Effector CD4-positive, alpha-beta T cell (primary cell): ENCODE data around the gene HHIPL1. TPM values are rescaled to one million over a fixed set of nuclear protein-coding genes. Genes with fewer than 3 reads are reported as not detected.

Source experiments
- DNase-seq: peaks from one replicate; pipeline ENCODE4 v3.0.0-alpha.2; 2020
- total RNA-seq: gene quantifications from one replicate; lab custom pipeline; 2026; lab: John Stamatoyannopoulos, UW

HHIPL1 gene
- not detected for total RNA-seq

DNA sequence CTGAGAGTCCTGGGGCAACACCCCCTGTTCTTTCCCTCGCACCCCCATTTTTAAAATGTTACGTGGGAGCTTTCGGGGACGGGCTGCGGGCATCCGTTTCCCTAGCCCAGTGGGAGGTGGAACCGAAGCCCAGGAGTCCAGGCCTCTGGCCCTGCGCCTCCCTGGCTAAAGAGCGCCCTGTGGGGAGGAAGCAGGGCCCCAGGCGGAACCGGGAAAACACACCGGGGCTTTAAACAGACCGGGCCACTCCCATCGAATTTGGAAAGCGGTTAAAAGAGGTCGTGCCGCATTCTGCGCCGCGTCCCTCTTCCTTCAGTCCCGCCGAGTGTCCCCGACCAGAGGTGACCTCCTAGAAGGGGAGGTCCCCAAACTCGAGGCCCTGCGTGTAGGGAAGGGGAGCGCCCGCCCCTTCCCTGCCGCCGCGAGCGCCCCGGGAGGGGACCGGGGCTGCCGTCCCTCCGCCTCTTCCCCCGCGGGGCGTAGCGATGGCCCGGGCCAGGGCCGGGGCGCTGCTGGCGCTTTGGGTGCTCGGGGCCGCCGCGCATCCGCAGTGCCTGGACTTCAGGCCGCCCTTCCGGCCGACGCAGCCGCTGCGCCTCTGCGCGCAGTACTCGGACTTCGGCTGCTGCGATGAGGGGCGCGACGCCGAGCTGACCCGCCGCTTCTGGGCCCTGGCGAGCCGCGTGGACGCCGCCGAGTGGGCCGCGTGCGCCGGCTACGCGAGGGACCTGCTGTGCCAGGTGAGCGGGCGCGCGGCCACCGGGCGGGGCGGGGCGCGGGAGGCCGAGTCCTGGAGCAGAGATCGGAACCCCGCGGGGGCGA is at the start of gene HHIPL1:
HHIPL1 (plus strand) TSS at position 407 of the 822 bp plus-strand sequence; CDS start at position 486, 79 bp downstream.
- no peak for DNase-seq

DNA sequence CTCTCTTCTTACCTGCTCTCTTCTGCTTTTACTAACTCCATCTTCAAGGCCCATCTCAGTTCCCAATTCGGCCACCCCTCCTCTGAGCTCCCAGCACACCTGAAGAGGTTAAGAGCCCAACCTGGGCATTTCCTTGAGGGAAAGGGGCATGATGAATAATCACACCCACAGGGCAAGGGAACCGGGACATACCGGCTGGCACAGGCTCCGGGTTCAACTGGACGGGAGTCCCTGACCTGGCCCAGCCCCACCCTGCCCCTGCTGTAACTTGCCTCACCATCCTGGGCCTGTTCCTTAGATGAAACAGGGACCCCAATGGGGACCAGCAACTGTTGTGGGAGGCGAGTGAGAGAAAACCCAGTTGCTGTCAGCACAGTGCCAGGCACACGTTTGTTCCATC is 49.4 kb upstream of the HHIPL1 start:
- no peak for DNase-seq

- no peak for DNase-seq
Measured at GRCh38 chr14:99596071-99596627, 48.8 kb upstream of the HHIPL1 start.

DNA sequence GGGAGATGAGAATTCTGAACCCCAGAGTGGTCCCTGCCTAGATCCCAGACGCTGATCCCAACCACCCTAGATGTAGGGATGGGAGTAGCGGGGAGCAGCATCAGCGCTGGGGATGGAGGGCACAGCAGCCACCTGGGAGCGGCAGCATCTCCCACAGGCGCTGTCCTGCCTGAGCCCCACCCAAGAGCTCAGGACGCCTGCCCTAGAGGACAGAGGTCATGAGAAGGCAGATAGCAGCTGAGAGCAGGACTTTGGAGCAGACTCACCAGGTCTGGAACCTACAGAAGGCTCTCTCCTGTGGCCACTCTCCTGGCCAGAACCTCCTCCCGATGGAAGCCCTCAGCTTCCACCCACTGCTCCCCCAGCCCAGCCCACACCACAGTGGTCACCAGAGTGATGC is 48.2 kb upstream of the HHIPL1 start:
- DNase-seq = no peak

- no peak for DNase-seq
Measured at GRCh38 chr14:99597911-99598600, 46.9 kb upstream of the HHIPL1 start.

- no peak for DNase-seq
Measured at GRCh38 chr14:99598774-99599173, 46.2 kb upstream of the HHIPL1 start.

DNA sequence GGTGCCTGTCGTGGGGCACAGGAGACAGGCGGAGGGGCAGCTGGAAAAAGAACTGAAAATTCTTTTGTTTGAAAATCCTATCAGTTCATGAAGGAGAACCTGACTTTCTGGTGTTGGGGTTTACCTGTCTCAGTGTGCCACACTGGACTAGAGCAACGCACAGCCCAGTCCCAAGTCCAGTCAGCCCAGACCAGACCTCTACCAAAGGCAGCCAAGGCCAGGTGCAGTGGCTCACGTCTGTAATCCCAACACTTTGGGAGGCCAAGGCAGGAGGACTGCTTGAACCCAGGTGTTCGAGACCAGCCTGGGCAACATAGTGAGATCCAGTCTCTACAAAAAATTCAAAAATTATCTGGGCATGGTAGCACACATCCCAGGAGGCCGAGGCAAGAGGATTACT is 45.5 kb upstream of the HHIPL1 start:
- no peak for DNase-seq

- DNase-seq = no peak
Measured at GRCh38 chr14:99600232-99600888, 44.6 kb upstream of the HHIPL1 start.

DNA sequence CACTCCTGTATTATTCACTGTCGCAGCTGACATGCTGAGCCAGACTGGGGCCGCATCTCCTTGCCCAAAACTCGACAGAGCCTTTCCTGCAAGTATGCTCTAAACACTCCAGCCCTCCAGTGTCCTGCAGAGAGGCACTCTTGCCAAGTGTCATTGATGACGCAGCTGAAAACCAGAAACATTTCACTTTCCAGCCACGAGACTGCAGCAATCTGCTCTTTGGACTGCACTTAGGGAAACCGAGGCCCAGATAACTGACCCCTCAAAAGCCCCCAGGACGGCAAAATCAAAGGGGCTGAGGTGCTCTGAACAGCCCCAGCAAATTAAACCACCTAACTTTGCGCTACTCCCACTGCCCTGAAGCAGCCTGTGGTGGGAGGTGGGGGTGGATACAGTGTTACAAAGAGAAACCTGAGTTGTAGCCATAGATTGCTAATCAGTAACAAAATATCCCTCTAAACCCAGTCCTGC is 43.5 kb upstream of the HHIPL1 start:
- no peak for DNase-seq

GRCh38 chr14:99602054-99602787 is 42.7 kb upstream of the HHIPL1 start:
- DNase-seq = no peak

DNA sequence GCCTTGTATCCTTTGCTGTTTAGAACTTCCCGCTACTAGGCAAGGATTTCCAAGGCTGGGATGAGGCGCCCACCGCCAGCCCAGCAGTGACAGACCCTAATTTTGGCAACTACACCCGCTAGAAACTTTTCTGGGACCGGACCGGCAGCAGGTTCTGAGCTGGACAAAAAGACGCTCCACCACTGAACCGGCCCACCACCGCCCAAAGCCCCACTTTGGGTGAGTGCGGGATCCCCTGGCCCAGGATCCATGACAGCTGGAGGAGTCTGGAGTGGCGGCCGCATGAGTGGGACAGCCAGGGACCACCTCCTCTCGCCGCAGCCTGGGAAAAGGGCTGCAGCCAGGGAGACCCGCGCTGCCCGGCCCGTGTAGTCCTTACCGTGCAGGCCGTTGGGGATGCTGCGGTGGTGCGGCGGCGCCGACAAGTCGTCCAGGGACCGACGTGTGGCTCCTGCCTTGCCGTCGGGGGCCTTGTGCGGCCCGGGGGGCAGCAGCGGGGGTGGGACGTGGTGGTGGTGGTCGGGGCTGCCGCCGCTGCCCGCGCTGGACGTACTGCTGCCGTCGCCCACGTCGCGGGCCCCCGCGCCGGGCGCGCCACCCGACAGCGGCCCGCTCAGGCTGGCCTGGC is 42.0 kb upstream of the HHIPL1 start:
- no peak for DNase-seq

DNA sequence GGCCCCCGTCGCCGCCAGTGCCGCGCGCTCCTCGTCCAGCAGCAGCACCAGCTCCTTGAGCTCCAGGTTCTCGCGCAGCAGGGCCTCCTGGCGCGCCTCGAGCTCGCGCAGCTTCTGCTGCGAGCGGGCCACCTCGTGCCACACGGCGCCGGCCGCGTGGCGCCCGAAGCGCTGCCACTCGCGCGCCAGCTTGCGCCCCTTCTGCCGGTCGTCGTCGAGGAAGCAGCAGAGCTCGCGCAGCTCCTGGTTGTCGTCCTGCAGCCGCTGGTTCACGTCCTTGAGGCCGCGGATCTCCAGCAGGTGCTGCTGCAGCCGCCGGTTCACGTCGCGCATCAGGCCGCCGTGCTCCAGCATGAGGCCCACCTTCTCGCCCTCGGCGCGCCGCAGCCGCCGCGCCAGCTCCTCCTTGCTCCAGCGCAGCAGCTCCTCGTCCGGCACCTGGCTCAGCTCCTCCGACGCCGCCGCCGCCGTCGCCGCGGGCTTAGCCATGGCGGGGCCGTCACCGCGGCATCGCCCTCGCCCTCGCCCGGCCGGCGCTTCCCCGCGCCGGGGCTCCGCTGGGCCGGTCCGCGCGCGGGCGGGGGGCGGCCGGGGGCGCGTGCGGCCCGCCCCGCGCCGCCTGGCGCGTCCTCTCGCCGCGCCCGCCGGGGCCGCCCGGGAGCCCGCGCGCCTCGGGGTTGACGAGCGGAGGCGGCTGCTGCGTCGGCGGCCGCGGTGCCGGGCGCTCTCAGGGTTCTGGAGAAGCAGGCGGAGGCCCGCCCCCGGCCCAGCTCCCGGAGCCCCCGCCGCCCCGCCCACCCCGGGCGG is 41.3 kb upstream of the HHIPL1 start, which contains the start of gene CCDC85C:
CCDC85C (minus strand) TSS at position 737 of the 807 bp plus-strand sequence; CDS start at position 489, 248 bp downstream.
- DNase-seq = peak; percentile 41

DNA sequence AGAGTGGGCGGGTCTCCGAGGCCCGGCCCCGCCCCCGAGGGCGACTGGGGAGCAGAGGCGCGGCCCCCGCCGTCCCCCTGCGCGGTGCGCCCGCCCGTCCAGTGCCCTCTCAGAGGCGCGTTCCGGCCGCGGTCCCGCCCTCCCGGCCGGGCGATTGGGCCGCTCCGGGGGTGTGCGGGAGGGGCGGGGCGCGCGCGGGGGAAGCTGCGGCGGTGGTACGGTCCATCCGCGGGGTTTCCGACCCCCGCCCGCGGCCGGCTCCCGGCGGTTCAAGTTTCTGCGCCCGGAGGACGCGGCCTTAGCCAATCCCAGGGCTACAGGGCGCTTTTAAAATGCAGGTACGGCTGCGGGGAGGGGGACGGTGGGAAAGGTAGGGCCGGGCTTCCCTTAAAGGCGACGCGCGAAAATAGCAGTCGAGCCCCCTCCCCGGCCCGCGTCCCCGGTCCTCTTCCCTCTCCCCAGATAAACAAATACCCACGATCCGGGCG is 40.6 kb upstream of the HHIPL1 start:
- DNase-seq = peak; percentile 91

DNA sequence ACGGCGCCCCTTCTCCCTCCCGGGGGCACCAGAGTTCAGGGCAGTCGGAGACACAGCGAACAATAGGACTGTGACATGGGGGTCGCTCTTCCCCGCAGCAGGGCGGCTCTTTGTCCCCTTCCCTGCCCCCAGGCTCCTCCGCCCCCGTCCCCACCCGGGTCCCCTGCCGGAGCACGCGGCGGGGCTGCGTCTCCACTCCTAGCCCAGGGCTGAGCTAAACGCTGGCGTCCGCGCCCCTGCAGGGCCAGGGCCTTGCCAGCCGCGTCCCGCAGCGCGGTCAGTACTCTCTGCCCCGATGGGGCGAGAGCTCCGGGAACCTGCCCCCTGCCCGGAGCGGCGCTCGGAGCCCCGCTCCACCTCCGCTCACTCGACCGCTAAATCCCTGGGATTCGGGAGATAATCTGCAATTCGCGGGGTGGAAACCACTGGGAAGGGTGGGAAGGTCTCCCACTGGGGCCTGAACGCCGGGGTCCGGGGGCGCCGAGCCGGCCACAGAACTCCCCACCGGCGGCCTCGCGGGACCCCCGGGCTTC is 40.1 kb upstream of the HHIPL1 start:
- no peak for DNase-seq

DNA sequence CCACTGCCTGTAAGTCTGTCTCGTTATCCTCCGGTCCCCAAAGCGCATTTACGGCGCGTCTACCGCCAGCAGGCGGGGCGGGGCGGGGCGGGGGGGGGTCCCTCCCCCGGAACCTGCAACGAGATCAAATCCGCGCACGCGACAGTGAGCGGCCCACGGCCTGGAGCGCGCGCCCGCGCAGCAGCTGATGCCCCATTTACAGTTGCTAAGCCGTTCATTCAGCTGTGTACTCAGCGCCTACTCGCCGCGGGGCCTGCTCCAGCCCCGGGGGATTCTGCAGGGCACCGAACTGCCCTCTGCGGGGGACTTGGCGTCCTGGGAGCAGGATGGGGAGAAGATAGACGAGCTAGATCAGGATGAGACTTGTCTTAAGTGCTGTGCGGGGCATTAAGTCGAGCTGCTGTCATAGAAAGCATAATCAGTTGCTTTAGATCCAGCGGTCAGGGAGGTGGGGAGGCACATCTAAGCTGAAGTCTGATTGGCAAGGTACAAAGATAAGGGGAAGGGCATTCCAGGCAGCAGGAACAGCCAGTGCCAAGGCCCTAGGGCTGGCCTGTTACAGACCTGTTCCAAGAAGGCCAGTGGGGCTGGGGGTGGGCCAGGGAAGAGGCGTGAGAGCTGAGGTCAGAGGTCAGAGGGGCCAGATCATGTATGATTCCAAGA is 39.5 kb upstream of the HHIPL1 start:
- peak; percentile 74 for DNase-seq

DNA sequence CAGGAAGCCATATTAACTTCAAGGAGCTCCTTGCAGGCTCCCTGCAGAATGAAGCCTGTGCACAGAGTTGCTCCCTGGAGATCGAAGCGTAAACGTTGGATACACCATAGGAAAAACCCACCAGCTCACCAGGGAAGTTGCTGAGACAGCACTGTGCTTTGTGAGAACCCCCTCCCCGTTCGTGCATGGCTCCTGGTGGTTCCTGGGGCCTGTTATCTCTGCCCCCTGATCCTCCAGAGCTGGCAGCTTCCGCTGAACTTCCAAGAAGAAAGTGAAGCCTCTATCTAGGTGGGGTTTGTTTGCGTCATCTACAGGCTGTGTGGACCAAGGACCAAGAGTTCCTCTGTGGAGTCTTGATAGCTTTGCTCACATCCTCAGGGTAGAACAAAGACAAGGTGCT is 38.6 kb upstream of the HHIPL1 start:
- DNase-seq = no peak

GRCh38 chr14:99608591-99608990 is 36.3 kb upstream of the HHIPL1 start:
- no peak for DNase-seq

DNA sequence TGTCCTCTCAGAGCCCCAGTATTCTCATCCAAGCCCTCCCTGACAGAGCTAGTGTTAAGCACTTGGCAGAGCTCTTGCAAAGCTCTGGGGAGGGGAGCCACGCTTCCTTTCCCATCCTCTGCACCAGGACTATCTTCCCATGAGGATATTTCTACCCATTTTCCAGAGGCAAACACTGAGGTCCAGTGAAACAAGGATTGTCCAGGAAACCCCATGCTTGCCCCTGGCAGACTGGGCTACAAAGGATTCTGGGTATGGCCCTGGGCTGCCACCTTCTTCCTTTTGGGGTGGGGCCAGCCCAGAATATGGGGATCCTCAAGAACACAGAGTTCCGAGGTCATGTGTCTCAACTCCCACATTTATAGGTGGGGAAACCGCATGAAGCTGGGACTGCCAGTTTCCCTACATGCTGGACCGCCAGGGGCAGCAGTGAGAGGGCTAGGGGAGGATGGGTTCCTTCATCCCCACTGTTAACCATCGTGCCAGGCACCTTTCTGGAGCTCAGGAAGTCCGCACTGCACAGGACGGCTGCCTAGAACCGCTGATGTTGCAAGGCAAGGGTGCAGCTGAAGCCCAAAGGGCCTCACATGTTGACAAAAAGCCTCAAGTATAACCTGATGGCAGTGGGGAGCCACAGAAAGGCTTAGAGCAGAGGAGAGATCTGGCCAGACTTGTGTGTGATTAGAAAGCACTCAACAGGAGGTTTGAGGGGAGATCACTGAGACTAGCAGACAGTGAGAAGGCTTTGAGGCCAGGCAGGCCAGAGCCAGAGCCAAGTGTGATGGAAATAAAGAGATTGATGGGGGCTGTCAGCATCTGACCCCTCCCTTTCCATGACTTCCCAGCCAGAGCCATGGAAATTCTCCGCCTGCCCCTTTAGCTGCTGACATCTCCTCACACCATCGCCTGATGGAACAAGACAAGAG is 35.4 kb upstream of the HHIPL1 start:
- no peak for DNase-seq

DNA sequence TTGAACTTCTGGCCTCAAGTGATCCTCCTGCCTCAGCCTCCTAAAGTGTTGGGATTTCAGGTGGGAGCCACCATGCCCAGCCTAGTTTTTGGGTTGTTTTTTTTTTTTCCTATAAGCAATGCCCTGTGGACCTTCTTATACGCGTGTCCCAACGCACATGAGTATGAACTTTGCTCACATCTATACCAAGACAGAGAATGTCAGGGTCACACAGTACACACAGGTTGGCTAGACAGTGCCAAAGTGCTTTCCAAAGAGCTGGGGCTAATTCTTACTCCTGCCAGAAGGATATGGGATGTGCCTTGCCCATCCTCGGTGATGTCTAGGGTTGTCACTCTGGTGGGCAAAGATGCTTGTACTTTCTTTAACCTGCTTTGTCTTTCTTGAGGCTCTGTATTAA is 33.3 kb upstream of the HHIPL1 start:
- DNase-seq = no peak
